ENCODE results near the gene CNOT1. TPM values are rescaled to one million over a fixed set of nuclear protein-coding genes. Genes with fewer than 3 reads are reported as not detected.

CNOT1 gene
- total RNA-seq, 1 experiment from 2014 or later = 328 TPM

DNA sequence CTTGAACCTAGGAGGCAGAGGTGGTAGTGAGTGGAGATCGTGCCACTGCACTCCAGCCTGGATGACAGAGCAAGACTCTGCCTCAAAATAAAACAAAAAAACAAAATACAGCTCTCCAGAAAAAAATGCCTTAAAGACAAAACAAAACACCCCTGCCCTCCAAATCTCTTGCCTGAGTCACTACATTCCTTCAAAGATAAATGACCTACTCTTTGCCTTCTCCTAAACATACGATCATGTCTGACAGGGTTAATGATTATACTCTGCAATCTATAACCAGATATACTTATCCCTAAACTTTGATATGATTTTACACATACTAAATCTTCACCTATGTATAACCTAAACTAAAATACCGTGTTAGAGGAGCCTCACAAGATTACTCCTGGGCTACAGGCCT, 115.8 kb downstream of the CNOT1 start:
- no peak overlapping the region for H2AK5ac ChIP-seq (ENCODE audit: insufficient read length, low read length)
- H3K9ac ChIP-seq (ENCODE audit: extremely low read depth, insufficient read length, low read length) = no peak overlapping the region
- no peak overlapping the region for H2BK5ac ChIP-seq (ENCODE audit: insufficient read length, low read length)
- no peaks in the 10 kb centered on the region for H4K20me1 ChIP-seq (ENCODE audit: control insufficient read depth, insufficient read depth, insufficient read length)
- no peak overlapping the region for H3K14ac ChIP-seq (ENCODE audit: insufficient read depth, low read length)
- H3K18ac ChIP-seq (ENCODE audit: insufficient read length, low read depth, low read length) = no peak overlapping the region
- 0 out of 2 replicates have a peak, but pooled peaks cover 3% of the 10 kb centered on the region for H3K4me1 ChIP-seq (ENCODE audit: insufficient read depth, low read length)
- H3T11ph ChIP-seq (ENCODE audit: low read length) = no peak overlapping the region
- no peak overlapping the region for H4K8ac ChIP-seq (replicated peaks; ENCODE audit: insufficient read length, low read depth, low read length)
- no peak overlapping the region for H3K56ac ChIP-seq (ENCODE audit: insufficient read length, low read depth, low read length)
- H2BK15ac ChIP-seq (ENCODE audit: low read depth, low read length) = no peak overlapping the region
- H2BK12ac ChIP-seq (ENCODE audit: insufficient read length, low read depth, low read length) = no peak overlapping the region
- H2BK120ac ChIP-seq (ENCODE audit: low read depth, low read length, poor library complexity, severe bottlenecking) = no peak overlapping the region
- Mint-ChIP-seq H3K27me3 (ENCODE audit: low read depth) (no peaks in the 10 kb centered on the region; the same call in 1 of the 2 replicates), H3K4me3 (peak overlapping the region in 1 of 2 experiments; percentile 4; a peak in 1 of 5 replicates), H3K36me3 (ENCODE audit: insufficient read depth in 1 of 3, low read depth in 3 of 3) (peaks cover 21 to 57% (median 26%) of the 10 kb centered on the region in 3 experiments), H3K27ac (no peak overlapping the region; a peak in 1 of 7 replicates), H3K9me3 (no peaks in the 10 kb centered on the region; a peak in 2 of 5 replicates), H3K4me1 (peaks cover 16 to 24% of the 10 kb centered on the region in 2 experiments)
- H3K27me3 ChIP-seq (ENCODE audit: insufficient read depth, low read length) = no peaks in the 10 kb centered on the region
- H4K91ac ChIP-seq (ENCODE audit: insufficient read length, low read depth, low read length) = no peak overlapping the region
- no peak overlapping the region for H2AFZ ChIP-seq (ENCODE audit: low read length)
- H3K23ac ChIP-seq (ENCODE audit: insufficient read length, low read depth, low read length) = no peak overlapping the region
- H3K9me3 ChIP-seq (ENCODE audit: control insufficient read depth, low read depth, low read length) = no peaks in the 10 kb centered on the region
- no peak overlapping the region for H3K4ac ChIP-seq (ENCODE audit: low read depth, low read length)
- no peaks in the 10 kb centered on the region for H3K79me2 ChIP-seq (ENCODE audit: insufficient read depth, low read length)
- H3K23me2 ChIP-seq (ENCODE audit: insufficient read length, low read depth, low read length, poor library complexity, severe bottlenecking) = no peaks in the 10 kb centered on the region
- no peak overlapping the region for H2BK20ac ChIP-seq (ENCODE audit: low read depth, low read length, poor library complexity, severe bottlenecking)
- no CpG with 5 or more reads among the region's 3 CpGs for WGBS (ENCODE audit: extremely low coverage, insufficient read length, low lambda C conversion rate)
- H3K4me2 ChIP-seq (ENCODE audit: insufficient read depth, insufficient read length, low read length) = no peak overlapping the region
- H4K5ac ChIP-seq (ENCODE audit: insufficient read length, low read depth, low read length) = no peak overlapping the region
- no peak for DNase-seq
- H3K27ac ChIP-seq (ENCODE audit: insufficient read length, low read depth, low read length) = no peak overlapping the region
- TF ChIP-seq CTCF (conservative IDR thresholded peaks at IDR 0.05) = no peak
- H3K79me1 ChIP-seq (ENCODE audit: insufficient read depth, low read depth, low read length, poor library complexity, severe bottlenecking) = no peaks in the 10 kb centered on the region

Data from H9 (cell line).